ENCODE data around the gene SELENOT.

- TF ChIP-seq SMC3 (conservative IDR thresholded peaks at IDR 0.05; ENCODE audit: poor library complexity) = no peak
- TF ChIP-seq TAF1 (IDR thresholded peaks at IDR 0.05; ENCODE audit: low read depth) = no peak
- no peak for TF ChIP-seq EZH2 (IDR thresholded peaks at IDR 0.05; ENCODE audit: borderline replicate concordance, insufficient read depth, low read length, poor library complexity, severe bottlenecking)
- no peak for TF ChIP-seq CTCF (IDR thresholded peaks at IDR 0.05; ENCODE audit: poor library complexity, severe bottlenecking)
- no peak for TF ChIP-seq EP300 (conservative IDR thresholded peaks at IDR 0.05; ENCODE audit: poor library complexity, severe bottlenecking)
- no peak for TF ChIP-seq RAD21 (conservative IDR thresholded peaks at IDR 0.05)
- no peak for TF ChIP-seq POLR2AphosphoS5 (IDR thresholded peaks at IDR 0.05)
- TF ChIP-seq REST (IDR thresholded peaks at IDR 0.05; ENCODE audit: borderline replicate concordance) = no peak
Observed at GRCh38 chr3:150597646-150598045, 5.5 kb upstream of the SELENOT start.

Measured in neural cell (in vitro differentiated cells).